HL-60/S4 treated with retinoic acid at 250 ng/mL for 4 days and 3 days (cell line): ENCODE results near the gene RPP40.

Source experiments
- in situ Hi-C: fragments of 300-500 bp; cut with MboI; formaldehyde crosslinking; loops from 2 replicates; pipeline ENCODE4 v1.7.0; 2022; ENCODE audit warnings: low sequenced_read_pairs

Gene RPP40

DNA sequence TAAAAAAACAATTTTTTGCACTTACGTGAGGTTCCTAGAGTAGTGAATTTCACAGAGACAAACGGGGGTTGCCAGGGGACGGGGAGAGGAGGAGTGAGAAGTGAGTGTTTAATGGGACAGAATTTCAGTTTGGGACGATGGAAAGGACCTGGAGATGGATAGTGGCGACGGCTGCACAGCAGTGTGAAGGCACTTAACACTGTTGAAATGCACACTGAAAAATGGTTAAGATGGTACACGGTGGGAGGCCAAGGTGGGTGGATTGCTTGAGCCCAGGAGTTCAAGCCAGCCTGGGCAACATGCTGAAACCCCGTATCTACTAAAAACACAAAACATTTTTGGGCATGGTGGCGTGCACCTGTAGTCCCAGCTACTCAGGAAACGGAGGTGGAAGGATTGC is 31.4 kb downstream of the RPP40 start:
- in situ Hi-C loops = no loop called here

DNA sequence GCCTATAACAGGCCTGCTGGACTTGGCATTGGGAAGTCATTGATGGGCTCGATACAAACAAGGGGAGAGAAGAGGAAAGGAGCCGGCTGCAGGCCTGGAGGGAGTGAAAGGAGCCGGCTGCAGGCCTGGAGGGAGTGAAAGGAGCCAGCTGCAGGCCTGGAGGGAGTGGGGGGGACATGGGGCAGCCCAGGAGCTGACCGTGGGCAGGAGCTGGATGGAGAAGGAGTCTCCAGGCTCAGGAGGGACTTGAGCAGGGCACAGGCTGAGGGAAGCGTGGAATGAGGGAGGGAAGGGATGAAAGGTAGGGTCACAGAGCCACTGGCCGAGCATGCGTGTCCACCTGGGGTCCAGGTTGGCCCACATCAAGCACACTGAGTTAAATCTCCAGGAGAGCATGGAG is 32.0 kb downstream of the RPP40 start:
- in situ Hi-C loops = no loop called here

DNA sequence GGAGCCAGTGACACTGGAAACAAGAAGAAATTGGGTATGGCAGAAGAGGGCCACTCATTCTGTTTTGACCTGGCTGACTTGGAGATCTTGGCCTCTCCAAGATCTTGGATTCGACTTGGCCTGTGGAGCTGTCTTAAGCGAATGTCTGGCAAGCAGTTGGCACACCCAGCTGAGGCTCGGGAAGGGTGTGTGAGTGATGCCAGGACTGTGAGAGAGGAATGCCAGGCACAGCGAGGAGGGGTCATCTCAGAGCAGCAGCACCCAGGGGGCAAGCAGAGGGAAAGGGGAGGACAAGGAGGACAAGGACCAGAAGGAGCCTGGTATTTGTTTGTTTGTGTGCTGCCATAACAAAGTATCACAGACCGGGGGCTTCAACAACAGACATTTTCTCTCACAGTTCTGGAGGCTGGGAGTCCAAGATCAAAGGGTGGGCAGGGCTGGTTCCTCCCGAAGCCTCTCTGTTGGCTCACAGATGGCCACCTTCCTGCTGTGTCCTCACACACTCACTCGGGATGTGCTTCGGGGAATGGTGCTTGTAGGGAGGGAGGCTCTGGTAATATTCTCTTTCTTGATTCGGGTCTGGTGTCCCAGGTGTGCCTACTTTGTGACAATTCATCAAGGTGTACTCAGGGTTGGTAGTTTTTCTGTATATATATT is 33.0 kb downstream of the RPP40 start:
- in situ Hi-C loops = no loop called here

DNA sequence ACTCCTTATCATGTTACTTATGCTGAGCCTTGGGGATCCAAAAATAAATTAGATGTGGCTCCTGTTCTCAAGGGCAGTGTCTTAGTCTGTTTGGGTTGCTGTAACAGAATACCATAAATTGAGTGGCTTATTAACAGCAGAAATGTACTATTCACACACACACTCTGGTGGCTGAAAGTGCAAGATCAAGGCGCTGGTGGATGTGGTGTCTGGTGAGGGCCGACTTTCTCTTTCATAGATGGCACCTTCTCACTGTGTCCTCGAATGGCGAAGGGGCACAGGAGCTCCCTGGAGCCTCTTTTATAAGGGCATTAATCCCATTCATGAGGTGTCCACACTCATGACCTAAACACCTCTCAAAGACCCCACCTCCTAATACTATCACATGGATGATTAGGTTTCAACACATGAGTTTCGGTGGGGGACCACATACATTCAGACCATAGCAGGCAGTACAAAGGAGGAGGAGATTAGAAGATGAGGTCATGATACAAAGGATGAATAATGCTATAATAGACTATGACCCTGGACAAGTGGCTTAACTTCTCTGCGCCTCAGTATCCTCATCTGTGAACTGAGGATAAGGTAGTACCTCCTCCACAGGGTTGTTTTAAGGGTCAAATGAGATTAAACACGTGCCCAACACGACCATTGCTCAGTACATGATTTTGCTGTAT is 34.1 kb downstream of the RPP40 start:
- in situ Hi-C loops = no loop called here

DNA sequence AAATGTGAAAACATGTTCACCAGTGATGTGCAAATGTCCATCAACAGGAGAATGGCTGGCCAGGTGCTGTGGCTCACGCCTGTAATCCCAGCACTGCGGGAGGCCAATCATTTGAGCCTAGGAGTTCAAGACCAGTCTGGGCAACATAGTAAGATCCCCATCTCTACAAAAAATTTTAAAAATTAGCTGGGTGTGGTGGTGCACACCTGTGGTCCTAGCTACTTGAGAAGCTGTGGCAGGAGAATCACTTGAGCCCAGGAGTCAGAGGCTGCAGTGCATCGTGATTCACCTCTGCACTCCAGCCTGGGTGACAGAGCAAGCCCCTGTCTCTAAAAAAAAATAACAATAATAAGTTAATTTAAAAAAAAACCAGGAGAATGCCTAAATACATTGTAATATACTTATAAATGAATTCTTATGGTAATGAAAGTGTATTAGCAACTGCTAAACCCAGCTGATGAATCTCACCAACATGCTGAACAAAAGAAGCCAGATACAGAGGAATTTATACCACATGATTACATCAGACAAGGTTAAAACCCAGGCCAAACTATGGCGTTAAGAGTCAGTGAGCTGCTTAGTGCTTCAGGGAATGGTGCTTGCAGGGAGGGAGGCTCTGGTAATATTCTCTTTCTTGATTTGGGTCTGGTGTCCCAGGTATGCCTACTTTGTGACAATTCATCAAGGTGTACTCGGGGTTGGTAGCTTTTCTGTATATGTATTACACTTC is 36.4 kb downstream of the RPP40 start:
- in situ Hi-C loops = no loop called here

DNA sequence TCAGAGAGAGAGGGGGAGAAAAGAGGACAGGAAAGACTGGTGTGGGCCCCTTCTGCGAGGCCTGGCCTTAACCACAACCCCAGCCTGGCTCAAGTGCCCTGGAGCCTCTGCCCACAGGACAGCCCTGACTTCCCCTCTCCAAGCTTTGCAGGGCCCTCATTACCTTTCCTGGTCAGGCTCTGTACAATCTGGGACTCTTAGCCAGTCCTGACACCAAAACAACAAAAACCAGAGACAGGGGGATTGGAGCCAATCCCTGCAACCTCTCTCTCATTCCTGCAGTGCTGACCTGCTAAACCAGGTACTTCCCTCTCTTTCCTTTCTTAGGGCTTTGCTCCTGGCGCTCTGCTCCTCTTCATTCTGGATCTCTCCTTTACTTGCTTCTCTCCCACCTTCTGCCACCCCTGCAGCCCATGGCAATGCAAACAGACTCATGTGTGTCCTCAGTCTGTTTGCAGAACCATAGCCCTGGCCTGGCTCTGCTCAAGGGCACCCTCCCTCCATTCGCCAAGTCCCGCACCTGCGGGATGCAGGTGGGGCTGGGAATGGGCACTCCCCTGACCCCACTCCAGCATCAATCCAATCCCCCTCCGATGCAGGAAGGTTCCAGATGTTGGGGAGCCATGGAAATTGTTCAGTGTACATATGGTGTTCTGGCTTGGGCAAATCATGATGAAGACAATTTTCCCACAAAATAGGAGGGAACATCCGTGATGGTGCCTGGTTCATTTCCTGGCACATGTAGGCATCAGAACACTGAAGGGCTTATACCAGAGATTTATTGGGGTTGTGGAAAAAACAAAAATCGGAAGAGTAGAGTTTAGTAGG is 38.1 kb downstream of the RPP40 start:
- in situ Hi-C loops = no loop called here

DNA sequence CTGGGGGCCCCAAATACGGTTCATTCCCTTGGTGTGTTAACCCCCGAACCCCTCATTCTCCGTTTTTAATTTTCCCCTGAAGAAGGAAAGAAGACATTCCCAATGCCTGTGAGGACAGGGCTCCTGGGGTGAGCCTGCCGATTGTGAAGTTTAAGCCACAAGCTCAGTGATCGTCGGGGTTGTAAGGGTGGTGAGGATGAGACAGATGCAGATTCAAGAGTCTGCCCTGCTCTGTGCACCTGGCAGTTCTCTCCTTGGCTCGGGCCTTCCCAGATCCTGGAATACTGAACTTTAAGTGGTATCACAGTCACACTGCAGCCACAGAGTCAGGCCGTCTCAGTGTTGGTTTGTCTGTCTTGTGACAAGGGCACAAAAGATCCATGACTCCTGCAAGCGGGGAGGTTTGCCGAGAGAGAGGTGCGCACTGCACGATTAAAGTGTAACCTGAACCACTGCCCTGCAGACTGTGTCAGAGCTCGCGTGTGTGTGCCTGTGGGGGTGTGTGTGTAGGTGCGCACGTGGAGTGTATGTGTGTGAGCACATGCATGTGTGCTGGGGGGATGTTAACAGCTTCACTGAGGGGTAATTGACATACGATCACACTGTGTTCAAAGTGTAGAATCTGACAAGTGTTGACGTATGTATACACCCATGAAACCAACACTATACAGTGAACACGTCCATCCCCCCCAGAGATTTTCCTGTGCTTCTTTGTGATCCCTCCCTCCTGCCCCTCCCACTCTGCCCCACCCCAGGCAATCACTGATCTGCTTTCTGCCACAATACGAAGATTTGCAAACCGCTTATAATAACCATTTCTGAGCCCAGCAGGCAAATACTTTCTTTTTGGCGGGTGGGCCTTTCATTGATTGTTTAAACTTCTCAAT is 38.9 kb downstream of the RPP40 start:
- in situ Hi-C loops = no loop called here

DNA sequence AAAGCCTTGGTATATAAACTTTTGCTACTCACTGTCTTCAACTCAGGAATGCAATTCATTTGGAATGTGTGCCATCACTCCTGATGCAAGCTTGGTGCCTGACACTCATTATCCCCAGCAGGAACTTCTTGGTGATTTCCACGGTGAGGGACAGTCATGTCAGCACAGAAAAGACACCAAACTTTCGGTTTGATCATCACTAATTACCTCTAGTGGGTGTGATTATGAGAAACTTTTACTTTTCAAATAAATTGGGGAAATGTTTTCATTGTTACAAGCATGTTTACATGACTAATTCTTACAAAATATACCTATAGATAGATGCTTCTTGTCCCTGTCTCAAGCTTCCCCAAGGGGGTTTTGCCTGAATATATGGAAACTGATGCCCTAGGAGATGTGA is 40.9 kb downstream of the RPP40 start:
- in situ Hi-C loops = no loop called here

DNA sequence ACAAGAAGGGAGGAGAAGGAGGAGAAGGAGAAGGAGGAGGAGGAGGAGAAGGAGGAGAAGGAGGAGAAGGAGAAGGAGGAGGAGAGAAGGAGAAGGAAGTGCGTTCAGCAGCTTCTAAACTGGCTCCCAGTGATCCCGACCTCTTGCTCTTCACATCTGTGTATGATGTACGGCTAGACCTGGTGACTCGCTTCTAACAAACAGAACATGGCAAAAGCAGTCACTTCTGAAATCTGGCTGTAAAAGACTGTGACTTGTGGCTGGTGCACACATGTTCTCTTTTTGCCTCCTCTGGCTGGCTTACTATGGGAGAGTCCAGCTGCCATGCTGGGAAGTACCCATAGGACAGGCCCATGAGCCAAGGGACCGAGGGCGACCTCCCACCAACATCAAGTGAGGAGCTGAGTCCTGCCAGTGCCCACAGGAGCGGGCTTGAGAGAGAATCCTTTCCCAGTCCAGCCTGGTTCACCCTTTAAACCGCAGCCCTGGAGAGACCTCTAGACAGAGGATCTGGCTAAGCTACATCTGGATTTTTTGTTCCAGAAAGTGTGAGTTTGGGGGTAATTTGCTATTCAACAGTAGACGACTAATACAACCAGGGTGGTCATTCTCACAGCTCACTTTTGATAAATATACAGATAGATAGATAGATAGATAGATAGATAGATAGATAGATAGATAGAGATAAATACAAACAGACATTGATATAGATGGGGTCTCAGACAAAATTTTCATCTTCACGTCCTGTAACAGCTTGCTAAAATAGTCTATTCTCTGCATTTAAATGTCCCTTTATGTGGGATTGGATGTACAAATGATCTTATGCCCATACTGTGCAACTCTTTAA is 42.3 kb downstream of the RPP40 start:
- in situ Hi-C loops = no loop called here

DNA sequence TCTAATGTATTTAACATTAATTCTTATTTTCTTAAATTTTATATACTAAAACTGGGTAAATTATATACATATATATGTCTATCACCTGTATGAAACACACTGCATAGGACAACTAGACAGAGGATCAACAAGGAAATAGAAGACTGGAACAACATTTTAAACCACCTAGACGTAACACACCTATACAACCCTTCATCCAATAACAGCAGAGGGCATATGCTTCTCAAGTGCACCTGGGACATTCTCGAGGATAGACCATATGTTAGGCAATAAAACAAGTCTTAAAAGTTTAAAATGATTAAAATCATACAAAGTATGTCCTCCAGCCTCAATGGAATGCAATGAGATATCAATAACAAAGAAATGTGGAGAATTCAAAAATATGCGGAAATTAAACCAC is 45.2 kb downstream of the RPP40 start:
- in situ Hi-C loops = no loop called here

DNA sequence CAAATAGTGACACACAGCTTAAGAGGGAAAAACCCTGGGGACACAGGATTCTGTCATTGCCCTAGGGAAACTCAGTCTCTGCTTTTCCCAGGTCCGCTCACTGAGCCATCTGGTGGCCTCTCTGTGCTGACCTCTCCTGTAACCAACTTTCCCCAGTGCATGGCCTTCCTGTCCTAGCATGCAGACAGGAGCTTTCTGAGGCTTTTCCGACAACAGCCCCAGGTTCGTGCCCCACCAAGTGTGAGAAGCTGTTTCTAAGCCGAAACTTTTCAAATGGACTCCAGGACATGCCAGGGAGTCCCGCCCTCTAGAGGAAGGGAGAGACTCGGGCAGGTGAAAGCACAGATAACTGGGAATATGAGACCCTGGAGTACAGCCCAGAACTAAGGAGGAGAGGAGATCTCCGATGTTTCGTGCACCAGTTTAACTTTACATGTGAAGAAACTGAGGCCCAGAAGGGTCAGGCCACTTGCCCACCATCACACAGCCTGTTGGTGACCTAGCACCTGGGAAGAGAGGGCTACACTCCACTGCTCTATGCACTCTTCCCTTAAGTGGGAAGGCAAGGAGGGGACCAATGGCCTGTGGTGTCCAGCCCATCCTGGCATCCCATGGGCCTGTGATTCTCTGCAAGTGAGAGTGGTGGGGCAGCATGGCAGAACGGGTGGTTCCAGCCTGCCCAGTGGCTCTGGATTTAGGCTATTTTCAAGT is 46.2 kb downstream of the RPP40 start:
- in situ Hi-C loops = no loop called here

DNA sequence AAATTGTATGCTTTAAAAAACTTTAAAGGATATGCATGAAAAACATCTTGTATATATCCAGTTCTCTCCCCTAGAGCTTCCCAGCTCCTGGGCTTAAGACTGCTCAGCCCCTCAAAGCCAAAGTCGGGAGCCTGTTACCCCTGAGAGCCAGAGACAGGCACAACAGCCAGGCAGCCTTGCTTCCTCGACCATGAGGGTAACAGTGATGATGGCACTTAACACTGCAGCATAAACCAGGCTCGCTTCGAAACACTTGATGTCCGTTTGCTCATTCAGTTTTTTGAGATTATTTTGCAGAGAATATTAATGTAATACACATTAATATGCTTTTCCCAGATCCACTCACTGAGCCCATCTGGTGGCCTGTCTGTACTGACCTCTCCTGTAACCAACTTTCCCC is 47.2 kb downstream of the RPP40 start:
- in situ Hi-C loops = no loop called here

DNA sequence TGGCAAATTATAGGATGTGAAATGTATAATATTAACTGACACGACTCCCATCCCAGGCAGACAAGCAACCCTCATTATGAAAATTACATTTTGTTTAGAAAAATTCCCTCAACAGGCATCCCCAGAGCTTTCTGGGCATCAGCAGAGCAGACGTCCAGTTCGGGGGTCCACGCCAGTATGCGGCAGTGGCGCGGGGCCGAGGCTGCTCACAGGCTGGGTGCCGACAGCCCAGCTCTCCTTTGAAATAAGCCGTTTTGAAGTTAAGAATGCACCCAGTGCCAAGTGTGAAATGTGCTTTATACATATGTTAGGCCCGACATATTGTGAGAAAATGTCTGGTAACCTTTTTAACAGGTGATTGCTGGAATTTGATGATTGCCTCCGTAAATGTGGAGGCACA is 50.4 kb downstream of the RPP40 start:
- in situ Hi-C loops = no loop called here

DNA sequence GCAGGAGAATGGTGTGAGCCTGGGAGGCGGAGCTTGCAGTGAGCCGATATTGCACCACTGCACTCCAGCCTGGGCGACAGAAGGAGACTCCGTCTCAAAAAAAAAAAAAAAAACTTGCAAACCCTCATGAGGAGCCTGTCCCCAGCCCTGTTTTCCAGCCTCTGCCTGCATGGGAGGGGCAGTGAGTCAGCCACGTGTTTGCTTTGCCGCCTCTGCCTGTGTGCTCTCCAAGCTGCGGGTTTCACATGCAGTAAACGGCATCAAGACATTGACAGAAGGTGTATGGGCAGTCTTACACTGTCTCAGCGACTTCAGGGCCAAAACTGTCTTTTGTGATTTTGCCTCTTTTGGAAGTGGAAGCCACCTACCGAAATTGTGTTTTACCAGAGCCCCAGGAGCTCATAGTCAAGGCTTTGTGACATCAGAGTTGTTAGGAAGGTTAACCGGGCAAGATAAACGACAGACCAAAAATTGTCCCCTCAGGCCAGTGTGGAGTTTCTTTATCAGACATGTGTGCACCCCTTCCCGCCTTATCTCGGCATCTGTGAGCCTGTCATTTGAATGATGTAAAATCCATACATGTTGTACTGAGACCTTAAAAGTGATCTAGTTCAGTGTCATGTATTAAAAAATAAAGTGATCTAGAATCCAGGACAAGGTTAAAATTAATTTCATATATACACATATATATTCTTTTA is 52.9 kb downstream of the RPP40 start:
- in situ Hi-C loops = no loop called here

DNA sequence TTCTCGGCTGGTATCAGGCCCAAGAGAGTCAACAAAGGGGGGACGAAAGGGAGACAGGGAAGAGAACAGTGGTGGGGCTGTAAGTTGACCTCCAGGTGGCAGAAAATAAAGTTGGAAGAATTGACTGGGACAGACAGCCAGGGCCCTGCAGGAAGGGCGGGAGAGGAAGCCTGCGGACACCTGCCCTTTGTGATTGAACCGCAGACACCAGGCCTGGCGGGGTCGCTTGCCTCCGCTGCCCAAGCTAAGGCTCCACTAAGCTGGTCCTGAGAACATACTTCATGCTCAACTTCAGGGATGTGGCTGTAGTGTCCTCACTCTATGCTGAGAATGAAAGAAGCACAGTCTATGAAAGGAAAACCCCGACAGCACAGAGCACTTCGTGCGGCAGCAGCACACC is 53.8 kb downstream of the RPP40 start:
- in situ Hi-C loops = no loop called here

DNA sequence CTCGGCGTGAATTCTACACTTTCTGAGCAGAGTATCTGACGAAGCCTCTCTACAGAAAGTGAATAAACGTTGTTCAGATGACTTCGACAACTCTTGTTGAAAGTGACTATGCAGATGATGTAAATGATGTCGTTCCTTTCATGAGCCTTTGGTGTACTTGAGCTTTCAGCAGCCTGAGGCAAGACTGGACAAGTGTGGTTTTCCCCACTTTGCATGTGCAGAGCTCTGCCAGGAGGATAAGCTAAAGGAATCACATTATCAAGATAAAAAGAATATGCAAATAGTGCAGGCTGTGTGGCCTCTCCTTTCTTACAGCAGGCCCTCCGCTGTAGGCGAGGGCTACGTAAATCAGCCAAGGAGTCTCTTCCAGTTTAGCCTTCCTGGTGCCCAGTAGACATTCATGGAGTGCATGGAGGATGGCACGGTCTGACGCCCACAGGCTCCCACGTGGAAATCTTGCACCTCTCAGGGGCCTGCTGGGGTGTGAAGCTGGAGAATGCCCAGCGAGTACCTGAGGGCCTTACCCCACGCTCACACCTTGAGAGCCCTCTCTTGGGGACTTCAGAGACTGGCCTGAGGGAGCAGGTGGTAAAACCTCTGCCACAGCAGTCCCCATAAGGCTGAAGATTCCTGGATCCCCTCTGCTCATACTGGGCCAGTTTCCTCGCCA is 54.9 kb downstream of the RPP40 start:
- in situ Hi-C loops = no loop called here

DNA sequence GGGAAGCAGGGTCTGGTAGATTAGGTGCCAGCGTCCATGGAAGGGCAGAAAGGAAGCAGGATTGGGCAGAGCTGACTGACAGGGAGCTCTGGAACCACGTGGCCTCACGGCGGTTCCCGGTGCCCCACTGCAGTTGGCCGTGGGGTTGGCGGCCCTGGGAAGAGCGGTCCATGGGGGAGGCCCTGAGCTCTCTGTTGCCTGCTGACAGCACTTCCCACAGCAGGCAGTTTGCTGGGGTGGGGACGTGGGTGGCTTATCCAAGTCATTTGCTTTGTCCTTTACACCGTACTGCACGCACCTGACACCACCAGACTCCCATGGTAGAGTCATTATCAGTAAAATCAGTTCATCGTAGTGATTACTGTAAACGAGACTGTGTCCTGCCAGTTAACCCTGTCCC is 56.1 kb downstream of the RPP40 start:
- in situ Hi-C loops = no loop called here

DNA sequence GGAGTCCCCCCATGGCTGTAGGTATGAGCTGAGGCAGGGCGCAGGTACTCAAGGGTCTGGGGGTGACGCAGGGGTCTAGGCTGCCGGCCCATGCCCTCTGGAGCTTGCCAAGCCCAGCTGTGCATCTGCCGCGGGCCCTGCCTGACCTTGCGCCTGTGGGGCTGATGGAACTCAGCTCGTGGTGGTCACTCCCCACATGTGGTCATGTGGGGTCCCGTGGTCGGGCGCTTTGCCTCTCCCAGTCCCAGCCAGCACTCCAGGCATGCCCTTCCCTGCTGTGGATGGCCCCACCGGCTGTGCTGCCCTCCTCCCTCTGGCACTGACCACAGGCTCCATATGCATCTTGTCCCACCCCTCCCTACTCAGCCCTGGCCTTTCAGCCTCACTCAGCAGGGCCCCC is 57.3 kb downstream of the RPP40 start:
- in situ Hi-C loops = no loop called here
